RWPE1 (cell line): ENCODE data around the gene CSMD2.
A peak's percentile ranks its signal among the peaks of the same experiment; 100 is the strongest.

Experiments
- CTCF ChIA-PET: fragments of 350-600 bp; sonication (Branson Sonifier 250); formaldehyde crosslinking; extraction: SDS; loops from one replicate; lab custom pipeline; 2021; lab: Yijun Ruan, JAX
- POLR2A ChIA-PET: fragments of 400-600 bp; formaldehyde crosslinking; extraction: SDS; loops from one replicate; lab custom pipeline; 2020; ENCODE audit warnings: antibody characterized with exemption; ENCODE audit not compliant: low non-redundant PET; lab: Yijun Ruan, JAX
- DNase-seq: peaks from one replicate; pipeline ENCODE4 v3.0.0; 2012; ENCODE audit warnings: low spot score
- H3K27ac ChIP-seq: fragments of 450-650 bp; 2 replicates; pipeline ENCODE4 v1.5.1; 2017
- CTCF ChIP-seq: fragments of 450-650 bp; conservative IDR thresholded peaks from 2 replicates; pipeline ENCODE4 v1.5.1; 2017; ENCODE audit warnings: low read depth, mild to moderate bottlenecking

CSMD2 gene

GRCh38 chr1:33735624-33736023 is 429.4 kb downstream of the CSMD2 start:
- ChIA-PET CTCF (interaction anchor here (0.6 to 1.7 kb wide), 5 partner anchors 106 to 1007 kb away, joined by 3 to 12 read pairs (median 3); no protein-coding TSS in a partner anchor), POLR2A (no interaction called here)
- no peak overlapping the region for H3K27ac ChIP-seq
- no peak for TF ChIP-seq CTCF
- peak; percentile 11 for DNase-seq

GRCh38 chr1:33727310-33727709 is 437.7 kb downstream of the CSMD2 start:
- CTCF ChIA-PET = no interaction called here
- no peak for DNase-seq
- POLR2A ChIA-PET = no interaction called here
- TF ChIP-seq CTCF = no peak
- H3K27ac ChIP-seq = no peak overlapping the region

- POLR2A ChIA-PET = no interaction called here
- no peak for DNase-seq
- TF ChIP-seq CTCF = no peak
- CTCF ChIA-PET = interaction anchor here (1.2 kb wide), 1 partner anchor 13 kb away, joined by 4 read pairs; no protein-coding TSS in a partner anchor
- no peak overlapping the region for H3K27ac ChIP-seq
These were observed 438.7 kb downstream of the CSMD2 start for GRCh38 chr1:33726274-33726804.

GRCh38 chr1:33725556-33726160 is 439.4 kb downstream of the CSMD2 start:
- no peak for TF ChIP-seq CTCF
- H3K27ac ChIP-seq = no peak overlapping the region
- DNase-seq = no peak
- ChIA-PET POLR2A (no interaction called here), CTCF (interaction anchor here (0.6 to 1.2 kb wide), 2 partner anchors 13 to 879 kb away, joined by 3 to 4 read pairs; no protein-coding TSS in a partner anchor)

- ChIA-PET POLR2A (no interaction called here), CTCF (interaction anchor here (0.6 to 1.2 kb wide), 2 partner anchors 12 to 879 kb away, joined by 3 to 4 read pairs; no protein-coding TSS in a partner anchor)
- DNase-seq = no peak
- no peak for TF ChIP-seq CTCF
- H3K27ac ChIP-seq = no peak overlapping the region
These were observed 440.0 kb downstream of the CSMD2 start for GRCh38 chr1:33725037-33725436.

GRCh38 chr1:33724348-33724747 is 440.7 kb downstream of the CSMD2 start:
- no peak overlapping the region for H3K27ac ChIP-seq
- no peak for DNase-seq
- TF ChIP-seq CTCF = no peak
- ChIA-PET CTCF (no interaction called here), POLR2A (no interaction called here)
